ENCODE data around the gene SRPRA.

The SRPRA gene

DNA sequence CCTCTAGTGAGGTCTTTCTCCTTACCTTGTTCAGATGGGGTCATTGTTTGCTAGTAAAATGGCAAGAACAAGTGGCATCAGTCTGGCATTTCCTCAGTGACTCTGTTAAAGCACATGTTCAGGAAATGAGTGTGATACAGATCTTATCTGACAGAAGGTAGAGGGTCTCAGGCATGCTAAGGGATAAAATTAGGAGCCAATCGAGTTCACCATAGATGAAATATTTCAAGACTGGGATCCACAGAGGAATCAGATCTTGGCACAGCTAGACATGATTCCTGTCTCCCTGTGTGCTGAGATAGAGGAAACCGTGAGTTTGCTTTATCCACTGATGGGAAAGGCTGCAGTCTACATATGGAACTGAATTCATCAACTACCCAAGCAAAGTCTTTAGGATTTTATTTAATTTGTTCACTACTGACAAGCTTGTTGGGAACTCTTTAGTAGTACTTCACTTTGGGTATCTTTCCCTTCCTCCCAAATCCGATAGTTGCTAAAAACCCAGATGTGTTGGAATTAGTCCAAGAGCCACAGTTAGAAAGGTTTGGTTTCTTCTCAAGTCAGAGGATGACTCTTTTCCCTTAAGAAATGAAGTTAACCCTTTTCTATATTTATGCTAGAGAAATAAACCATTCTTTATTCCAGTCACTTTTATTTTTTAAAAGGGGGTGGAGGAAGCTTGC, 38.7 kb downstream of the SRPRA start:
- DNase-seq (ENCODE audit: low spot score), result no peak

DNA sequence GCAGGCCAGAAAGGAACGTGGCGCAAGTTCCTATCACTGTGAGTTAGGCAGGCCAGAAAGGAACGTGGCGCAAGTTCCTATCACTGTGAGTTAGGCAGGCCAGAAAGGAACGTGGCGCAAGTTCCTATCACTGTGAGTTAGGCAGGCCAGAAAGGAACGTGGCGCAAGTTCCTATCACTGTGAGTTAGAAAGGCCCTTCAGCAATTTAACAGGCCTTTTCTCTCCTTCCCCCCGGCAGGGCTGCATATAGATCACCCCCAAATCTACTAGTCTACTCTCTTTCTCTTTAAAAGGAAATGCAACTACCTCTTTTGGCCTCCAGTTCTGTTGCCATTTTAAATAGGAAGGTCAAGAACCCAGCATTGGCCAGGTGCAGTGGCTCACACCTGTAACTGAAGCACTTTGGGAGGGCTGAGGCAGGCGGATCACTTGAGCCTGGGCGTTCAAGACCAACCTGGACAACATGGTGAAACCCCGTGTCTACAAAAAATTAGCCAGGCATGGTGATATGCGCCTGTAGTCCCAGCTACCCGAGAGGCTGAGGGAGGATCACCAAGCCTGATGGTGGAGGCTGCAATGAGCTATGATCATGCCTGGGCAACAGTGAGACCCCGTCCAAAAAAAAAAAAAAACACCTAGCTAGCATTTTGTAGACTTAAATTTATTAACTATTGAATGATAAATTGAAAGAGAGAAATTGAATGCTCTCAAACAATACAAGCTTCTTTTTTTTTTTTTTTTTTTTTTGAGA, 42.2 kb downstream of the SRPRA start:
- no peak for DNase-seq (ENCODE audit: low spot score)

DNA sequence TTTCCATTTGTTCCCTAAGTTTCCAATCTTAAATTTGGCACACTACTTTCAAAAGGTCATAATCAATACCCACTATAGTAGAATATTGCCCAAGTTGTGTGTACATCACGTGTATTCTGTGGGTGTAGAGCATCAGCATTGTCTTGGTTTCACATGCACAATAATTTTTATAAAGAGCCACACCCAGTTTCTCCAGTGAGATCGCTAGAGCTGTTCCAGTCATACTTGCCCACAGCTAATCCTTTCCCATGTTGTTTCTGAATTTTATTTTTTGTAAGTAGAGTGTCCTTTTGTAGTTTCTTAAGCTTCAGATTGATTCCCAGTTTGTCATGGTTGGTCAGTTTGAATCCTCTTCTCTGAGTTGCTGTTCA, 43.4 kb downstream of the SRPRA start:
- DNase-seq (ENCODE audit: low spot score), result no peak

DNA sequence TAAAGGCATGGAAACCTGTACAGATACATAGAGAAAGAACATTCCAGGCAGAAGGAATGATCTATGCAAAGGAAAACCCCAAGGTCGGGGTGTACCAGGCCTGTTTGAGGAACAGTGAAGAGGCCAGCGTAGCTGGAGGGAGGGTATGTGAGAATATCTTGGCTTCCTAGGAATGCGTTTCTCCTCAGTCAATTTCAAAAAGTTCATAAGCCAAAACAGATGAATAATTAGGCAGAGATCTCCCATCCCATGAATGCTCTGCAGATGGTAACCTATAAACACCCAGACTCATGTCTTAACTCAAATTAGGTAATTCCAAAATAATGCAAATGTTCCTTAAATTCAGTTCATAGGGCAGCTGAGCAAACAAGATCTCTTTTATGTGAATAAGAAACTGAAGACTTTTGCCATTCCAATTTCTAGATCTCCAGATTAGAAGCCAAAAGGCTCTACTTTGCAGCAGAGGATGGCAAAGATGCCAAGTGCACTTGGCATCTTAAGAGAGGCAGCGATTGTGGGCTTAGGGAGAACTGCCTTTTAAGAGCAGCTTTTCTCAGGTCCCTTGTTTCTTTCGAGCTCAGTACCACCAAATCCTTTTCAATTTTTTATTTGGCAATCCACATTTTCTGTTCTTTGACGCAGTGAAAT, 43.9 kb downstream of the SRPRA start:
- no peak for DNase-seq (ENCODE audit: low spot score)

DNA sequence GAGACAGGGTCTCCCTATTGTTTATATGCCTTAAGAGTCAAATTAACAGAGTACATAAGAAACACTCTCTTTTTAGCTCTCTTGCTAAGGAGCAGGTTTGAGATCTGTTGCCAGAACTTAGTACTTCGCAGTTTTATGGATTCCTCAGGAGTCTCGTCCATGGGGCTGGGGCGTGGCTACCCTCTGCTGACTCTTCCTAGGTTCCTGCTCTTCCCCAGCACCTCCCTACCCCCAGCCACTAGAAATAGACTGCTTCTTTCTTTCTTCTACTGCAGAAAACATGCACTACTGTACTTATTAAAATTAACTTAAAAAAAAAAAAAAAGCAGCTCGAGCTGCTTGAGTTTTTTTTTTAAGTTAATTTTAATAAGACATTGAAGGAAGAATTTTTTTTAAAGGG, 49.1 kb downstream of the SRPRA start:
- DNase-seq (ENCODE audit: low spot score), result no peak

DNA sequence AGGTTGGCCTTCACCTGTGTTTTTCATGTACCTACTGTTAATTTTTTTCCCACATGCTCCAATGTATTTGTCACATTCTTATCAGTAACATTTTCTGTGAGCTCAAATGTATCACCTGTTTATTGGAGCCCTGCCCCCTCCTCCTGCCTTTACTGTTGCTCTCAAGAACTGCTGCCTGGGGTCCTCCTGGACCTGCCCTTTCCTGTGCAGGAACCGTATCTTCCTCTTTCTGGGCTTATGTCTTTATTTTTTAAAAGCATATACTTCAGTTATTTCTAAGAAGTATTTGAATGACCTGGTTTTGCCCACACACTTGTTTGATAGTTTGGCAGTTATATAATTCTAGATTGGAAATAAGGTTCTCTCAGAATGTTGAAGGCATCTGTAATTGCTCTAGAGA, 51.2 kb downstream of the SRPRA start:
- DNase-seq (ENCODE audit: low spot score), result no peak

DNA sequence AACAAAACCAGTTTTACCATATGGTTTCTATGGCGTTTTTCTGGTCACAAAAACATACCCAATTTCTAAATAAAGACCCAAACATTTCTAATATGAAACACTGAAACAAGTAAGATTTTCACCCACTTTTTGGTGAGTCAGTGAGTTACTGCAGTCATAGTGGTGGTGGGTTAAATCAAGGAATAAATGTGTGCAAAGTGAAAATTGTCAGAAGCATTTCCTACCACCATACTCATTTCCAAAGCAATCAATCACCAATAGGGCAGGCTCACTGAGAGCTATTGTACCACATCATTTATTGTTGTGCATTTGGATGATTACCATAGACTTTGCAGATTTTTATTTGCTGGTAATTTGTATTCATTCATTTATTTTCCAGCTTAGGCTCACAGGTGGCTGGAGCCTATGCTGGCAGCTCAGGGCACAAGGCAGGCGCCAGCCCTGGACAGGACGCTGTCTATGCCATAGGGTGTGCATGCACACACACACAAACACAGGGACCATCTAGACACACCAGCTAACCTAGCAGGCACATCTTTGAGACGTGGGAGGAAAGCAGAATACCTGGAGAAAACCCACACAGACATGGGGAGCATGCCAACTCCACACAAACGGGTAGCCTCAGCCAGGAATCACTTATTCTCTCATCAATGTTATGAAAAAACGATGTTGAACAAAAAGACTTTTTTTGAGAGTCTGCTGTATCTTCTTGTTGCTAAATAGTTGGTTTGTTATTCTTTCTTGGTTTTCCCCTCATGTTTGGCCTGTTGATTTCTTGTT, 52.0 kb downstream of the SRPRA start:
- peak; percentile 53 for DNase-seq (ENCODE audit: low spot score)

DNA sequence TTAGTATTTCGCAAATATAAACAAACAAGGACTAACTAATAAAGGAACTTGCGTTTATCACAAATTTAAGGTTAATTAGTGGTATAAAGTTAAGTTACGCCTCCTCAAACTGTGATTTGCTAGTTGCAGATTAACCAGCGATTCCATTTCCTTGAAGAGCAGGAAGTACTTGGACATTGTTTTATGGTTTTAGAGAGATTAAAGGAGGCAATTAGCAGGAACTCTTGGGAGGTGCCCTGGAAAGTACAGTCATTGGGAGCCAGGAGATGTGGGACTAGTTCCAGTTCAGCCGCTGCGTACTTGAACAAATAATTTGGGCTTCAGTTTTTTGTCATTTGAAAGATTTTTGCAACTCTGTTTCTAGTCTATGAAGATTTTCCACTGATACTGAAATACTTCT, 53.9 kb downstream of the SRPRA start:
- no peak for DNase-seq (ENCODE audit: low spot score)

DNA sequence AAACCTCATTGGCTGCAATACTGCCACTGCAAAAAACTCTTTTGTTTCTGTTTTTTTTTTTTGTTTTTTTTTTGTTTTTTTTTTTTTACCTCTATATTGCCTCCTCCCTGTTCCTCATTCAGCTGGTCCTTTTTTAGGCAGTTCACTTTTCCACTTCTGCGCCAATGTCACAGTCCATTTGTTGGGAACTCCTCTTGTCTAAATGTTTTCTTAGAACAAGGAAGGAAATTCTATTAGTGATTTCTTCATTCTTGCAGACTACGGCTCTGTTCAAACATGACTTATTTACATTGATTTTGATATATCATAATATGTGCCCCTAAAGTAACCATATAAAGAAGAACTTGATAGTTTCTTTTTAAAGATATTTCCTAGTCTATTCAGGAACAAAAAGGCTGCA, 54.3 kb downstream of the SRPRA start:
- DNase-seq (ENCODE audit: low spot score), result no peak

Data from putamen (tissue), 1 donor.